ENCODE results near the gene RUNX2. TPM values are rescaled to one million over a fixed set of nuclear protein-coding genes. Genes with fewer than 3 reads are reported as not detected.

The RUNX2 gene
- total and polyA plus RNA-seq, 2 experiments from 2014 or later: 0.66 to 1.7 TPM

GRCh38 chr6:45591890-45592289, 263.8 kb downstream of the RUNX2 start:
- Histone ChIP-seq H3K79me2 (replicated peaks; ENCODE audit: insufficient read depth) (no peaks in the 10 kb centered on the region), H3K9me2 (ENCODE audit: insufficient read depth) (no peaks in the 10 kb centered on the region), H3K27ac (ENCODE audit: low read depth) (no peak overlapping the region), H4K20me1 (replicated peaks; ENCODE audit: insufficient read depth) (no peaks in the 10 kb centered on the region), H3K36me3 (ENCODE audit: insufficient read depth) (no peaks in the 10 kb centered on the region), H2AFZ (peak overlapping the region; percentile 1; the same call in 1 of the 2 replicates), H3K4me2 (peak overlapping the region; percentile 52; the same call in 1 of the 2 replicates), H3F3A (replicated peaks; ENCODE audit: low read depth) (no peaks in the 10 kb centered on the region), H3K4me3 (no peak overlapping the region), H3K27me3 (ENCODE audit: insufficient read depth) (no peaks in the 10 kb centered on the region), H3K4me1 (ENCODE audit: insufficient read depth) (peaks cover 22% of the 10 kb centered on the region)
- Mint-ChIP-seq H3K36me3 (ENCODE audit: low read depth) (no peaks in the 10 kb centered on the region), H3K4me3 (no peak overlapping the region), H3K27me3 (ENCODE audit: insufficient read depth, low read depth, poor library complexity) (peaks cover 2% of the 10 kb centered on the region), H3K9me3 (no peaks in the 10 kb centered on the region), H3K27ac (peak overlapping the region; percentile 58; the same call in 1 of the 2 replicates), H3K4me1 (peaks cover 18% of the 10 kb centered on the region)
- ATAC-seq: no peak
- no peak for DNase-seq (ENCODE audit: low spot score)
- TF ChIP-seq POLR2AphosphoS5 (IDR thresholded peaks at IDR 0.05; ENCODE audit: low read depth): no peak

- H3K9me2 ChIP-seq (ENCODE audit: insufficient read depth): no peaks in the 10 kb centered on the region
- peaks cover 22% of the 10 kb centered on the region for H3K4me1 ChIP-seq (ENCODE audit: insufficient read depth)
- H3F3A ChIP-seq (replicated peaks; ENCODE audit: low read depth): no peaks in the 10 kb centered on the region
- Mint-ChIP-seq H3K36me3 (ENCODE audit: low read depth) (no peaks in the 10 kb centered on the region), H3K27ac (no peak overlapping the region), H3K4me1 (peaks cover 18% of the 10 kb centered on the region), H3K9me3 (no peaks in the 10 kb centered on the region), H3K4me3 (no peak overlapping the region), H3K27me3 (ENCODE audit: insufficient read depth, low read depth, poor library complexity) (peaks cover 2% of the 10 kb centered on the region)
- peak overlapping the region; percentile 1; the same call in 1 of the 2 replicates for H2AFZ ChIP-seq
- H3K27ac ChIP-seq (ENCODE audit: low read depth): no peak overlapping the region
- no peaks in the 10 kb centered on the region for H3K36me3 ChIP-seq (ENCODE audit: insufficient read depth)
- no peaks in the 10 kb centered on the region for H3K27me3 ChIP-seq (ENCODE audit: insufficient read depth)
- no peaks in the 10 kb centered on the region for H4K20me1 ChIP-seq (replicated peaks; ENCODE audit: insufficient read depth)
- no peak overlapping the region for H3K4me3 ChIP-seq
- DNase-seq (ENCODE audit: low spot score): no peak
- no peak for ATAC-seq
- no peaks in the 10 kb centered on the region for H3K79me2 ChIP-seq (replicated peaks; ENCODE audit: insufficient read depth)
- no peak overlapping the region for H3K4me2 ChIP-seq
- no peak for TF ChIP-seq CTCF (conservative IDR thresholded peaks at IDR 0.05; ENCODE audit: low read depth in 2 of 2)
- TF ChIP-seq ZNF331 (CRISPR knock-in tag; IDR thresholded peaks at IDR 0.05; ENCODE audit: low read depth): no peak
- no peak for TF ChIP-seq ZNF462 (CRISPR knock-in tag; IDR thresholded peaks at IDR 0.05)
- TF ChIP-seq NANOG (IDR thresholded peaks at IDR 0.05; ENCODE audit: borderline replicate concordance): no peak
- no peak for TF ChIP-seq CREB1 (CRISPR knock-in tag; IDR thresholded peaks at IDR 0.05; ENCODE audit: low read depth)
- TF ChIP-seq EZH2 (IDR thresholded peaks at IDR 0.05; ENCODE audit: low read depth, unreplicated experiment): no peak
- TF ChIP-seq REST (IDR thresholded peaks at IDR 0.05; ENCODE audit: unreplicated experiment): no peak
- no peak for TF ChIP-seq EZH2phosphoT487 (IDR thresholded peaks at IDR 0.05; ENCODE audit: unreplicated experiment)
- no peak for TF ChIP-seq ZNF114 (CRISPR knock-in tag; IDR thresholded peaks at IDR 0.05)
- no peak for TF ChIP-seq JUNB (IDR thresholded peaks at IDR 0.05; ENCODE audit: unreplicated experiment)
Measured at GRCh38 chr6:45592991-45593390, 264.9 kb downstream of the RUNX2 start.
